OCI-LY7 (cell line): ENCODE data around the gene GPR137C. TPM values are rescaled to one million over a fixed set of nuclear protein-coding genes. Genes with fewer than 3 reads are reported as not detected.

Experiments used
- BruUV-seq: library from RNA; stranded (reverse); fragments of 400-500 nt; replicated peaks from 2 replicates; lab custom pipeline; 2021; lab: Mats Ljungman, UMichigan
- CTCF ChIA-PET: fragments of 300-600 bp; sonication (Branson Sonifier 250); formaldehyde crosslinking; loops from one replicate; lab custom pipeline; 2022; ENCODE audit warnings: antibody characterized with exemption; ENCODE audit not compliant: unreplicated experiment; lab: Charles Lee
- POLR2A ChIA-PET: fragments of 300-600 bp; sonication (Branson Sonifier 250); formaldehyde crosslinking; loops from one replicate; lab custom pipeline; 2022; ENCODE audit warnings: antibody characterized with exemption; lab: Charles Lee
- DNase-seq: peaks from one replicate; pipeline ENCODE4 v3.0.0-alpha.2; 2015; ENCODE audit warnings: low spot score
- H2AFZ ChIP-seq: fragments of 200-600 bp; sonication (generic), shearing (Covaris generic); 2 replicates; pipeline ENCODE4 v1.6.1; 2014; ENCODE audit warnings: mild to moderate bottlenecking, antibody characterized with exemption, low read length, moderate library complexity
- H3K27ac ChIP-seq: fragments of 200-600 bp; sonication (generic); 2 replicates; pipeline ENCODE4 v1.5.1; 2014; ENCODE audit warnings: mixed run types, low read depth, mild to moderate bottlenecking, moderate library complexity, low read length, inconsistent platforms; ENCODE audit not compliant: poor library complexity, severe bottlenecking
- H3K36me3 ChIP-seq: fragments of 200-600 bp; sonication (generic); 2 replicates; pipeline ENCODE4 v1.6.1; 2014; ENCODE audit warnings: mild to moderate bottlenecking, antibody characterized with exemption, low read length, moderate library complexity, mixed read lengths; ENCODE audit not compliant: insufficient read depth
- H3K4me1 ChIP-seq: fragments of 200-600 bp; sonication (generic); 2 replicates; pipeline ENCODE4 v1.5.1; 2014; ENCODE audit warnings: mild to moderate bottlenecking, low read length; ENCODE audit not compliant: insufficient read depth, poor library complexity, severe bottlenecking
- H3K4me2 ChIP-seq: fragments of 200-600 bp; sonication (generic); 2 replicates; pipeline ENCODE4 v1.6.1; 2014; ENCODE audit warnings: mild to moderate bottlenecking, low read length
- H3K4me3 ChIP-seq: fragments of 200-600 bp; sonication (generic); 2 replicates; pipeline ENCODE4 v1.5.1; 2014; ENCODE audit warnings: mild to moderate bottlenecking, low read depth, low read length; ENCODE audit not compliant: poor library complexity, severe bottlenecking
- H3K79me2 ChIP-seq: fragments of 200-600 bp; sonication (generic); 2 replicates; pipeline ENCODE4 v1.6.1; 2016; ENCODE audit warnings: low read depth, mild to moderate bottlenecking, low read length, moderate library complexity, mixed read lengths; ENCODE audit not compliant: insufficient read depth
- H3K9me2 ChIP-seq: fragments of 200-600 bp; sonication (generic); 2 replicates; pipeline ENCODE4 v1.6.1; 2016; ENCODE audit warnings: mild to moderate bottlenecking, low read length, mixed read lengths; ENCODE audit not compliant: insufficient read depth
- H3K9me3 ChIP-seq: fragments of 200-600 bp; sonication (generic); 2 replicates; pipeline ENCODE4 v1.6.1; 2014; ENCODE audit warnings: mild to moderate bottlenecking, mixed run types, low read length, mixed read lengths
- H4K20me1 ChIP-seq: fragments of 200-600 bp; sonication (generic); 2 replicates; pipeline ENCODE4 v1.6.1; 2014; ENCODE audit warnings: mild to moderate bottlenecking, antibody characterized with exemption, low read length, moderate library complexity, mixed read lengths; ENCODE audit not compliant: insufficient read depth
- EZH2phosphoT487 ChIP-seq: fragments of 200-600 bp; sonication (generic); IDR thresholded peaks from 2 replicates; pipeline ENCODE4 v1.6.1; 2018; ENCODE audit warnings: low read depth, borderline replicate concordance, mild to moderate bottlenecking, mixed run types, antibody characterized with exemption, low read length, moderate library complexity, mixed read lengths
- intact Hi-C: fragments of 100-400 bp; cut with micrococcal nuclease; formaldehyde crosslinking; loops from one replicate; pipeline ENCODE4 v1.10.0; 2022; ENCODE audit not compliant: unreplicated experiment
- total RNA-seq, 2 experiments: library from RNA; depleted of rRNA in 1 of 2; stranded (reverse); fragments of >200 nt in 1 of 2; shearing (Covaris generic) in 1 of 2; gene quantifications; 2 replicates each; pipeline ENCODE4 v1.2.3, GENCODE V29; 2014 to 2022
- TF ChIP-seq, protein P1 (sequence below): fragments of 200-600 bp; sonication (generic); conservative IDR thresholded peaks from 2 replicates; pipeline ENCODE4 v1.5.1; 2014; ENCODE audit warnings: mild to moderate bottlenecking, antibody characterized with exemption, low read length, moderate library complexity, mixed read lengths

The GPR137C gene
- total RNA-seq, 2 experiments from 2014 or later = 1.1 to 3.9 TPM

DNA sequence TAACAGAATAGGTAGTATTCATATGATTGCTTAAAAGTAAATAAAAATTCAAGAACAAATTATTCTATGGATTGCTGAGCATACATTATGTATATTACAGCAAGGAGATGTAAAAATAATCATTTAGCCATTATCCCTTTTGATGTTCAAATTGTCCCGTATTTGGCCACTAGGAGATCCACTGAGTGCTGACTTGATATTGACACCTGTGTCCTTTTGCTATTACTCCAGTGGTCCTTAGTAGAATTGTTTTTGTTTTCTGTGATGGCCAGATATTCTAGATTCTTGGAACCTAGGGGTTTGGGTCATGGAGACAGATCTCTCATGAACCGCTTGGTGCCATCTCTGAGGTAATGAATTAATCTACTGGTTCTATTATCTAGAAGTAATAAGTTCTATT is 126.0 kb downstream of the GPR137C start:
- H3K9me3 ChIP-seq = no peaks in the 10 kb centered on the region
- peaks cover 7% of the 10 kb centered on the region; the same call in 1 of the 2 replicates for H3K79me2 ChIP-seq
- no peak overlapping the region for H3K4me3 ChIP-seq
- no peak overlapping the region for H3K4me2 ChIP-seq
- H3K4me1 ChIP-seq = no peaks in the 10 kb centered on the region
- peak; percentile 42 for DNase-seq
- ChIA-PET CTCF (no interaction called here), POLR2A (interaction anchor here (0.7 kb wide), 1 partner anchor 13 kb away, joined by 4 read pairs; no protein-coding TSS in a partner anchor)
- intact Hi-C loops = no loop called here
- H2AFZ ChIP-seq = no peak overlapping the region
- H3K36me3 ChIP-seq = peaks cover 67% of the 10 kb centered on the region
- H3K27ac ChIP-seq = no peak overlapping the region
- no TSS peak for BruUV-seq
- H4K20me1 ChIP-seq = no peaks in the 10 kb centered on the region
- H3K9me2 ChIP-seq = no peaks in the 10 kb centered on the region
- TF ChIP-seq EZH2phosphoT487 = no peak
- TF ChIP-seq, protein P1, sequence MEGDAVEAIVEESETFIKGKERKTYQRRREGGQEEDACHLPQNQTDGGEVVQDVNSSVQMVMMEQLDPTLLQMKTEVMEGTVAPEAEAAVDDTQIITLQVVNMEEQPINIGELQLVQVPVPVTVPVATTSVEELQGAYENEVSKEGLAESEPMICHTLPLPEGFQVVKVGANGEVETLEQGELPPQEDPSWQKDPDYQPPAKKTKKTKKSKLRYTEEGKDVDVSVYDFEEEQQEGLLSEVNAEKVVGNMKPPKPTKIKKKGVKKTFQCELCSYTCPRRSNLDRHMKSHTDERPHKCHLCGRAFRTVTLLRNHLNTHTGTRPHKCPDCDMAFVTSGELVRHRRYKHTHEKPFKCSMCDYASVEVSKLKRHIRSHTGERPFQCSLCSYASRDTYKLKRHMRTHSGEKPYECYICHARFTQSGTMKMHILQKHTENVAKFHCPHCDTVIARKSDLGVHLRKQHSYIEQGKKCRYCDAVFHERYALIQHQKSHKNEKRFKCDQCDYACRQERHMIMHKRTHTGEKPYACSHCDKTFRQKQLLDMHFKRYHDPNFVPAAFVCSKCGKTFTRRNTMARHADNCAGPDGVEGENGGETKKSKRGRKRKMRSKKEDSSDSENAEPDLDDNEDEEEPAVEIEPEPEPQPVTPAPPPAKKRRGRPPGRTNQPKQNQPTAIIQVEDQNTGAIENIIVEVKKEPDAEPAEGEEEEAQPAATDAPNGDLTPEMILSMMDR = peak; percentile 72

DNA sequence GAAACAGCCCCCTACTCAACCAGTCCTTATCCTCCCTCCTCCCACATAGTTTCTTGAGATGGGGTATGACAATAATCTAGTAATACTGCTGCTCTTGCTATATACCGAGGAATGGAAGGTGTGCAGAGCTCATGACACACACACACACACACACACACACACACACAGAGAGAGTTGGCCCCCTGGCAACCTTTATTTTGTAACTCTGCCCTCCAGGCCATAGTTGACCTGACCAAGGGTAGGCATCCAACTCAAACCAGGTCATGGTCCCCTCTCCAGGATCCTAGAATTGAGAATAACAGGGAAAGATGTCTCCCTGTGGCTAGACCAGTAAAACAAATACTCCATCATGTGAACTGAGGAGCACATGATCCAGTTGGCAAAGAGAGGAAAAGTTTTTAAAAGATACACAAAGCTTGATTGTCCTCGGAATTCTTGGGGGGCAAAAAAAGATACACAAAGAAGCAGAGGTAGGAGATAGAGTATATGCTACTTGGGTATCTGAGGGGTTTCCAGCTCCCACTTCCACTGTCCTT is 131.4 kb downstream of the GPR137C start:
- ChIA-PET CTCF (no interaction called here), POLR2A (interaction anchor here (0.6 to 2.6 kb wide), 4 partner anchors 8 to 24 kb away, joined by 3 to 11 read pairs (median 6); no protein-coding TSS in a partner anchor)
- H3K27ac ChIP-seq = no peak overlapping the region
- intact Hi-C loops = no loop called here
- TF ChIP-seq, protein P1 = no peak
- TF ChIP-seq EZH2phosphoT487 = no peak
- H3K4me1 ChIP-seq = peaks cover 8% of the 10 kb centered on the region
- no peak overlapping the region for H2AFZ ChIP-seq
- no peaks in the 10 kb centered on the region for H3K9me2 ChIP-seq
- peaks cover 62% of the 10 kb centered on the region for H3K79me2 ChIP-seq
- peaks cover 20% of the 10 kb centered on the region for H3K36me3 ChIP-seq
- no peak for DNase-seq
- H4K20me1 ChIP-seq = peaks cover 19% of the 10 kb centered on the region
- BruUV-seq = no TSS peak
- no peak overlapping the region for H3K4me3 ChIP-seq
- H3K4me2 ChIP-seq = no peak overlapping the region
- H3K9me3 ChIP-seq = no peaks in the 10 kb centered on the region

DNA sequence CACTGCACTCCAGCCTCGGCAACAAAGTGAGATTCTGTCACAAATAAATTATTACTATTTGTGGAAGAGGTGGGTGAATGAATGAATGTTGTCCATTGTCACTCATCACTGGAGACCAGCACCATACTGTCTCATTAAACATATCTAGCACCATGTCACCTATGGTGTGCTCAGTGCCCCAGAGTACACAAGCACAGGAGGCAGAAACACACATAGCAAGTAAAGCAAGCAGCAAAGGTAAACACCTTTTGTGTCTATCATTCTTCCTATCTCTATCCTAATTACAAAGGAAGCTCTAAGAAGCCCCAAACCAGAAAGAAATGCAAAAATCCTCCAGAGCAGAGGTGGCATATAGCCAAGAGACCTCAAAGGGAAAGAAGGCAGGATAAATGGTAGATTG is 133.5 kb downstream of the GPR137C start:
- no peak for TF ChIP-seq EZH2phosphoT487
- TF ChIP-seq, protein P1 = no peak
- DNase-seq = no peak
- H3K9me2 ChIP-seq = no peaks in the 10 kb centered on the region
- no peak overlapping the region for H3K27ac ChIP-seq
- no TSS peak for BruUV-seq
- H3K79me2 ChIP-seq = peaks cover 83% of the 10 kb centered on the region
- H4K20me1 ChIP-seq = peaks cover 30% of the 10 kb centered on the region
- H3K9me3 ChIP-seq = no peaks in the 10 kb centered on the region
- peaks cover 8% of the 10 kb centered on the region for H3K4me1 ChIP-seq
- no peak overlapping the region for H3K4me3 ChIP-seq
- H3K36me3 ChIP-seq = peaks cover 22% of the 10 kb centered on the region
- intact Hi-C loops = no loop called here
- no peak overlapping the region for H3K4me2 ChIP-seq
- no peak overlapping the region for H2AFZ ChIP-seq
- CTCF ChIA-PET = no interaction called here
- POLR2A ChIA-PET = interaction anchor here (1.1 to 2.6 kb wide), 2 partner anchors 12 to 16 kb away, joined by 3 to 11 read pairs; no protein-coding TSS in a partner anchor
